Progenitor cell of endocrine pancreas (in vitro differentiated cells): Measurements from ENCODE around the gene APELA. TPM values are rescaled to one million over a fixed set of nuclear protein-coding genes. Genes with fewer than 3 reads are reported as not detected.

ENCODE experiments used
- DNase-seq: peaks from one replicate; pipeline ENCODE4 v3.0.0; 2021; ENCODE audit warnings: low spot score; ENCODE audit not compliant: unreplicated experiment
- H3K27ac Mint-ChIP-seq: 2 replicates; pipeline ENCODE4 v1.8.0; 2021; ENCODE audit warnings: mild to moderate bottlenecking, moderate library complexity, mixed read lengths
- H3K27me3 Mint-ChIP-seq: 2 replicates; pipeline ENCODE4 v1.8.0; 2021; ENCODE audit warnings: mixed read lengths
- H3K36me3 Mint-ChIP-seq: 2 replicates; pipeline ENCODE4 v1.8.0; 2022; ENCODE audit warnings: mixed read lengths; ENCODE audit not compliant: insufficient read depth
- H3K4me1 Mint-ChIP-seq: 2 replicates; pipeline ENCODE4 v1.8.0; 2021; ENCODE audit warnings: low read depth, mixed read lengths
- H3K4me3 Mint-ChIP-seq: 2 replicates; pipeline ENCODE4 v1.8.0; 2021; ENCODE audit warnings: low read depth, mild to moderate bottlenecking, moderate library complexity, mixed read lengths
- H3K9me3 Mint-ChIP-seq: 2 replicates; pipeline ENCODE4 v1.8.0; 2021; ENCODE audit warnings: low read depth, mixed read lengths
- total RNA-seq: library from RNA; stranded (reverse); gene quantifications from 2 replicates; pipeline ENCODE4 v1.2.1, GENCODE V29; 2021
- TF ChIP-seq, protein P1 (sequence below): fragments of 200-600 bp; sonication (generic); IDR thresholded peaks from one replicate; pipeline ENCODE4 v1.5.0; 2021; ENCODE audit warnings: antibody characterized with exemption, mild to moderate bottlenecking; ENCODE audit not compliant: unreplicated experiment

Gene APELA
- total RNA-seq, 1 donor from 2014 or later = 4.8 TPM

DNA sequence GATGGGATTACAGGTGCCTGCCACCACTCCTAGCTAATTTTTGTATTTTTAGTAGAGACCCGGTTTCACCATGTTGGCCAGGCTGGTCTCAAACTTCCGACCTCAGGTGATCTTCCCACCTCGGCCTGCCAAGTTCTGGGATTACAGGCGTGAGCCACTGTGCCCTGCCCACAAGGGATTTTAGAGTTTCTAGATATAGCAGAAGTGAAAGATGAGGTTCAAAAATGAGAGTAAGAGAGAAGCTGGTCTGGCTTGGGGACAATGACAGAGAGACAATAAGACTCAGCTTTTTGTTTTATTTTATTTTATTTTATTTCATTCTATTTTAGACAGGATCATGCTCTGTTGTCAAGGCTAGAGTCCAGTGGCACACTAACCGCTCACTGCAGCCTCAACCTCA, 69.8 kb downstream of the APELA start:
- no peak overlapping the region for H3K27ac Mint-ChIP-seq
- no peak for DNase-seq

More for the DNA sequence above, 69.8 kb downstream of the APELA start:
- Mint-ChIP-seq H3K4me1 (no peaks in the 10 kb centered on the region), H3K4me3 (no peak overlapping the region), H3K9me3 (no peaks in the 10 kb centered on the region), H3K27me3 (peaks cover 5% of the 10 kb centered on the region), H3K36me3 (no peaks in the 10 kb centered on the region)
- TF ChIP-seq, protein P1, sequence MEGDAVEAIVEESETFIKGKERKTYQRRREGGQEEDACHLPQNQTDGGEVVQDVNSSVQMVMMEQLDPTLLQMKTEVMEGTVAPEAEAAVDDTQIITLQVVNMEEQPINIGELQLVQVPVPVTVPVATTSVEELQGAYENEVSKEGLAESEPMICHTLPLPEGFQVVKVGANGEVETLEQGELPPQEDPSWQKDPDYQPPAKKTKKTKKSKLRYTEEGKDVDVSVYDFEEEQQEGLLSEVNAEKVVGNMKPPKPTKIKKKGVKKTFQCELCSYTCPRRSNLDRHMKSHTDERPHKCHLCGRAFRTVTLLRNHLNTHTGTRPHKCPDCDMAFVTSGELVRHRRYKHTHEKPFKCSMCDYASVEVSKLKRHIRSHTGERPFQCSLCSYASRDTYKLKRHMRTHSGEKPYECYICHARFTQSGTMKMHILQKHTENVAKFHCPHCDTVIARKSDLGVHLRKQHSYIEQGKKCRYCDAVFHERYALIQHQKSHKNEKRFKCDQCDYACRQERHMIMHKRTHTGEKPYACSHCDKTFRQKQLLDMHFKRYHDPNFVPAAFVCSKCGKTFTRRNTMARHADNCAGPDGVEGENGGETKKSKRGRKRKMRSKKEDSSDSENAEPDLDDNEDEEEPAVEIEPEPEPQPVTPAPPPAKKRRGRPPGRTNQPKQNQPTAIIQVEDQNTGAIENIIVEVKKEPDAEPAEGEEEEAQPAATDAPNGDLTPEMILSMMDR = no peak

Other genes with a start within 250 kb of the APELA start
- not detected in 2 replicates for gene SMIM31, start 123.0 kb upstream of the APELA start, total RNA-seq
- 2.3 and 3.5 TPM in 2 replicates for gene TRIM61, start 100.5 kb downstream of the APELA start, total RNA-seq
- gene TRIM60, start 154.8 kb downstream of the APELA start, total RNA-seq = not detected in 2 replicates
- not detected in 2 replicates for gene TRIM75, start 176.7 kb downstream of the APELA start, total RNA-seq
- gene TMEM192, start 235.7 kb downstream of the APELA start, total RNA-seq = 8.7 and 10.5 TPM in 2 replicates